Endodermal cell (in vitro differentiated cells): Measurements from ENCODE around the gene BTNL9. TPM values are rescaled to one million over a fixed set of nuclear protein-coding genes. Genes with fewer than 3 reads are reported as not detected.
A peak's percentile ranks its signal among the peaks of the same experiment; 100 is the strongest.
"Not testable (repeated sequence)": the region's sequence is repeated elsewhere in the genome, so short reads cannot be mapped to it uniquely, and the experiment has no call there.

Experiments used
- DNase-seq: peaks from one replicate; pipeline ENCODE4 v3.0.0-alpha.2; 2017
- H3K27ac ChIP-seq: 2 replicates; pipeline ENCODE4 v1.5.1; 2013; ENCODE audit warnings: mild to moderate bottlenecking, low read depth, low read length, moderate library complexity
- H3K27me3 ChIP-seq: 2 replicates; pipeline ENCODE4 v1.6.1; 2013; ENCODE audit warnings: mild to moderate bottlenecking, low read length, moderate library complexity; ENCODE audit not compliant: insufficient read depth, control insufficient read depth, poor library complexity, severe bottlenecking
- H3K36me3 ChIP-seq: 2 replicates; pipeline ENCODE4 v1.7.0; 2013; ENCODE audit warnings: mild to moderate bottlenecking, low read length, moderate library complexity; ENCODE audit not compliant: control insufficient read depth, insufficient read depth
- H3K4me1 ChIP-seq: one replicate; pipeline ENCODE4 v1.7.0; 2013; ENCODE audit warnings: low read length; ENCODE audit not compliant: control insufficient read depth, insufficient read depth
- H3K4me3 ChIP-seq: 2 replicates; pipeline ENCODE4 v1.5.1; 2013; ENCODE audit warnings: mild to moderate bottlenecking, low read length, moderate library complexity
- H3K9ac ChIP-seq: 2 replicates; pipeline ENCODE4 v1.6.1; 2013; ENCODE audit warnings: mild to moderate bottlenecking, low read length, moderate library complexity; ENCODE audit not compliant: poor library complexity, severe bottlenecking; ENCODE audit errors: extremely low read depth
- H3K9me3 ChIP-seq: 2 replicates; pipeline ENCODE4 v1.6.1; 2013; ENCODE audit warnings: mild to moderate bottlenecking, low read length, moderate library complexity; ENCODE audit not compliant: control insufficient read depth
- H3K27ac Mint-ChIP-seq: 2 replicates; pipeline ENCODE4 v1.8.0; 2020; ENCODE audit warnings: mixed read lengths
- H3K27me3 Mint-ChIP-seq: 2 replicates; pipeline ENCODE4 v1.8.0; 2021; ENCODE audit warnings: mild to moderate bottlenecking, mixed read lengths; ENCODE audit not compliant: insufficient read depth
- H3K36me3 Mint-ChIP-seq: 2 replicates; pipeline ENCODE4 v1.8.0; 2020; ENCODE audit warnings: low read depth, mixed read lengths
- H3K4me1 Mint-ChIP-seq: 2 replicates; pipeline ENCODE4 v1.8.0; 2020; ENCODE audit warnings: mixed read lengths
- H3K4me3 Mint-ChIP-seq: 2 replicates; pipeline ENCODE4 v1.8.0; 2020; ENCODE audit warnings: mild to moderate bottlenecking, moderate library complexity, mixed read lengths
- H3K9me3 Mint-ChIP-seq: 2 replicates; pipeline ENCODE4 v1.8.0; 2020; ENCODE audit warnings: mild to moderate bottlenecking, mixed read lengths
- WGBS, 2 experiments: methylation state at CpG; one replicate each; pipeline versions ENCODE4 v1.1.5 to v1.1.7; 2013; ENCODE audit warnings: missing lambda C conversion rate in 2 of 2, mixed read lengths in 1 of 2; ENCODE audit not compliant: insufficient coverage in 1 of 2, insufficient read length in 1 of 2; 5-methylcytosine and 5-hydroxymethylcytosine counted together
- total RNA-seq, 2 donors: library from RNA; stranded (reverse); fragmentation: NEBNext Ultra II Directional in 1 of 2; extraction: Animal tissue kit (Norgen Biotek cat#: 25700) in 1 of 2; gene quantifications; 2 replicates in 1 of 2; 3 replicates in 1 of 2; pipeline ENCODE4 v1.2.1, GENCODE V29; 2021
- TF ChIP-seq, protein P1 (sequence below): fragments of 200-600 bp; sonication (generic); conservative IDR thresholded peaks from 2 replicates; pipeline ENCODE4 v1.5.0; 2021; ENCODE audit warnings: antibody characterized with exemption, mild to moderate bottlenecking

BTNL9 gene
- total RNA-seq, 2 donors from 2014 or later, result not detected

DNA sequence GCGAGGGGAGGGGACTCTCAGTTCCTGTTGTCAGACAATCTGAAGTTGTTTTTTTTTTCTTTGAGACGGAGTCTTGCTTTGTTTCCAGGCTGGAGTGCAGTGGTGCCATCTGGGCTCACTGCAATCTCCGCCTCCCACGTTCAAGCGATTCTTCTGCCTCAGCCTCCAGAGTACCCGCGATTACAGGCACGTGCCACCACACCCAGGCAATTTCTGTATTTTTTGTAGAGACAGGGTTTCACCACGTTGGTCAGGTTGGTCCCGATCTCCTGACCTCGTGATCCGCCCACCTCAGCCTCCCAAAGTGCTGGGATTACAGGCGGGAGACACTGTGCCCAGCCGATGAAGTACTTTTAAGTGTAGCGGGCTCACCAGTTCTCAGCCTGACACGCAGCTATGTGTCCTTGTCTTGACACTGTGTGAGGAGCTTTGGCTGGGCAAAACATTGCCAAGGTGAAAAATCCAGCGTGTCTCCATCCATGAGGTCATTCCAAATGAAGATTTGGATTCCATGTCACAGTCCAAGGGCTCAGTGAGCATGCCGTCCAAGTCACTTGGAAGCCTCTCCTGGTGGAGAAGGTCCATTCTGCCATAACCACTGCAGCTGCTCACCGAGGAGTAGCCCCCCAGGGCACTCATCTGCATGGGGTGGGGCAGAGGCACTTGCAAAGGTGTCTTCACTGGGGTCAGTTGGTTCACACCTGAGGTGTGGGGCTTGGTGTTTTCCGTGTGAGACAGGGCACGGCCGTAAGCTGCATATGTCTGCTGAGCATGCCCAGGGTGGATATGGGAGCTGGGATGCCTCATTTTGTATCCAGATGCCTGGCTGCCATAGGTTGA lies 58.9 kb downstream of the BTNL9 start:
- Mint-ChIP-seq H3K36me3 (no peaks in the 10 kb centered on the region), H3K4me1 (peaks cover under 1% of the 10 kb centered on the region), H3K9me3 (no peaks in the 10 kb centered on the region), H3K27me3 (peaks cover 28% of the 10 kb centered on the region), H3K27ac (no peak overlapping the region), H3K4me3 (peak overlapping the region; percentile 18)
- no peak overlapping the region for H3K27ac ChIP-seq
- no peaks in the 10 kb centered on the region for H3K36me3 ChIP-seq
- DNase-seq, result peak; percentile 63
- H3K4me3 ChIP-seq, result no peak overlapping the region
- 42 to 57% methylated on average over 17 to 21 of the region's 22 CpGs for WGBS, 2 experiments
- H3K27me3 ChIP-seq, result peaks cover 18% of the 10 kb centered on the region
- H3K9ac ChIP-seq, result no peak overlapping the region
- no peaks in the 10 kb centered on the region for H3K9me3 ChIP-seq
- TF ChIP-seq, protein P1, sequence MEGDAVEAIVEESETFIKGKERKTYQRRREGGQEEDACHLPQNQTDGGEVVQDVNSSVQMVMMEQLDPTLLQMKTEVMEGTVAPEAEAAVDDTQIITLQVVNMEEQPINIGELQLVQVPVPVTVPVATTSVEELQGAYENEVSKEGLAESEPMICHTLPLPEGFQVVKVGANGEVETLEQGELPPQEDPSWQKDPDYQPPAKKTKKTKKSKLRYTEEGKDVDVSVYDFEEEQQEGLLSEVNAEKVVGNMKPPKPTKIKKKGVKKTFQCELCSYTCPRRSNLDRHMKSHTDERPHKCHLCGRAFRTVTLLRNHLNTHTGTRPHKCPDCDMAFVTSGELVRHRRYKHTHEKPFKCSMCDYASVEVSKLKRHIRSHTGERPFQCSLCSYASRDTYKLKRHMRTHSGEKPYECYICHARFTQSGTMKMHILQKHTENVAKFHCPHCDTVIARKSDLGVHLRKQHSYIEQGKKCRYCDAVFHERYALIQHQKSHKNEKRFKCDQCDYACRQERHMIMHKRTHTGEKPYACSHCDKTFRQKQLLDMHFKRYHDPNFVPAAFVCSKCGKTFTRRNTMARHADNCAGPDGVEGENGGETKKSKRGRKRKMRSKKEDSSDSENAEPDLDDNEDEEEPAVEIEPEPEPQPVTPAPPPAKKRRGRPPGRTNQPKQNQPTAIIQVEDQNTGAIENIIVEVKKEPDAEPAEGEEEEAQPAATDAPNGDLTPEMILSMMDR, result no peak
- H3K4me1 ChIP-seq, result no peaks in the 10 kb centered on the region

DNA sequence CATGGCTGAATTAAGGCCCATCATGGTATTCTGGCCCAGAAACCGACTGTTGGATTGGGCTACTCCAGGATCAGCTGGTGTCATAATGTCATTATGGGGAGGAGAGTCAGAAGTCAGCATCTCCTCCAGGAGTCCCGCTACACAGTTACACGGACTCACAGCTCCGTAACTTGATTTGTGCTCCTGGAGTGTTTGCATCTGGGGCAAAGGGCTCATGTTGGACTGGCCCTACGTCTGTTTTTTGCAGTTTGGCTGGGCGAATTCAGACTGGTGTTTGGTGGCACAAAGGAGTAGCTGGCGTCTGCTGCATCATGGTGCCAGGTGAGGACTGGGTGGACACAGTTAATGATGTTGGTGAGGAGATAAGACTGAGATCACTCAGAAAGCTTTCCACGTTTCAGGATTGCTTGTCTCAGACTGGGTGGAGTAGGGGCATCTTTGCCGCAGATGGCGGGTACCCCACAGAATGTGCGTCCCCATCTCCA lies 59.6 kb downstream of the BTNL9 start:
- no peaks in the 10 kb centered on the region for H3K36me3 Mint-ChIP-seq
- peak; percentile 44 for DNase-seq
- H3K4me1 Mint-ChIP-seq, result peaks cover 3% of the 10 kb centered on the region
- TF ChIP-seq, protein P1, result no peak
- Histone ChIP-seq H3K9me3 (no peaks in the 10 kb centered on the region), H3K4me3 (no peak overlapping the region), H3K4me1 (no peaks in the 10 kb centered on the region), H3K27ac (no peak overlapping the region), H3K27me3 (peaks cover 18% of the 10 kb centered on the region), H3K9ac (no peak overlapping the region), H3K36me3 (no peaks in the 10 kb centered on the region)
- WGBS, 2 experiments, result 60 to 69% methylated on average over 9 to 11 of the region's 11 CpGs
- H3K9me3 Mint-ChIP-seq, result no peaks in the 10 kb centered on the region
- H3K27me3 Mint-ChIP-seq, result peaks cover 35% of the 10 kb centered on the region
- H3K27ac Mint-ChIP-seq, result no peak overlapping the region
- peak overlapping the region; percentile 44 for H3K4me3 Mint-ChIP-seq

DNA sequence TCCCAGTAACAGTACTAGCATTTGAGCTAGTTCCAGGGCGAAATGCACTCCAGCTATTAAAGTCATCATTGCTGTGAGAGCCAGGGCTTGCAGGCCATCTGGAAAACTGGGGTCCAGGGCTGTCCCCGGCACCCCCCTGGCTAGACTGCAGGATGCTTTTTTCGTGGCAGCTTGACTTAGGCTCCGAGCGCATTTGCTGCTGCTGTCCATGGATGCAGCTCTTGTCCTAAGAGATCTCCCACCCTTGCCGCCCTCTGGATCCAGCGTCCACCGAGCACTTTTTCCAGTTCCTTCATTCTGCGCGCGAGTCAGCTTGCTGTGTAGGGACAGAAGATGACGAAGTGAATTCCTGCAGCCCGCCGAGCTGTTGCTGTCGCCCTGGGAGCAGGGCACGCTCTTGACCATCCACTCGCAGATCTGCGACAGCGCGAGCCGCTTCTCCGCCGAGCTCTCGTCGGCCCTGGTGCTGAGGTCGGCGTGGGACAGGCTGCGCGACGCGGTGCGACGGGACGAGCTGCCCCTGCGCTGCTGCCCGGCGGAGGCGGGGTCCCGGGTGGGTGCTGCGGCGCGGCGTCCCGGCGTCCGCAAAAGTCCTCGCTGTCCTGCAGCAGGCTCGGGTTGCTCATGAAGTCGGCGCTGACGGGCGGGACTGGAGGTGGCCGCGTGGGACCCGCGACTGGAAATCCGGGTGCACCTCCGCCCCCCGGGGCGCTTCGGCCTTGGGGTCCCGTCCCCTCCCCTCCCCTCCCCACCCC lies 60.2 kb downstream of the BTNL9 start:
- H3K36me3 ChIP-seq, result no peaks in the 10 kb centered on the region
- no peak overlapping the region for H3K4me3 ChIP-seq
- no peaks in the 10 kb centered on the region for H3K4me1 ChIP-seq
- Mint-ChIP-seq H3K36me3 (no peaks in the 10 kb centered on the region), H3K4me1 (peaks cover 3% of the 10 kb centered on the region), H3K27ac (no peak overlapping the region), H3K4me3 (peak overlapping the region; percentile 44), H3K27me3 (peaks cover 41% of the 10 kb centered on the region), H3K9me3 (no peaks in the 10 kb centered on the region)
- peak; percentile 68 for DNase-seq
- no peaks in the 10 kb centered on the region for H3K9me3 ChIP-seq
- TF ChIP-seq, protein P1, result no peak
- H3K9ac ChIP-seq, result no peak overlapping the region
- no peak overlapping the region for H3K27ac ChIP-seq
- 43 to 61% methylated on average over 11 to 56 of the region's 62 CpGs for WGBS, 2 experiments
- peaks cover 18% of the 10 kb centered on the region for H3K27me3 ChIP-seq

DNA sequence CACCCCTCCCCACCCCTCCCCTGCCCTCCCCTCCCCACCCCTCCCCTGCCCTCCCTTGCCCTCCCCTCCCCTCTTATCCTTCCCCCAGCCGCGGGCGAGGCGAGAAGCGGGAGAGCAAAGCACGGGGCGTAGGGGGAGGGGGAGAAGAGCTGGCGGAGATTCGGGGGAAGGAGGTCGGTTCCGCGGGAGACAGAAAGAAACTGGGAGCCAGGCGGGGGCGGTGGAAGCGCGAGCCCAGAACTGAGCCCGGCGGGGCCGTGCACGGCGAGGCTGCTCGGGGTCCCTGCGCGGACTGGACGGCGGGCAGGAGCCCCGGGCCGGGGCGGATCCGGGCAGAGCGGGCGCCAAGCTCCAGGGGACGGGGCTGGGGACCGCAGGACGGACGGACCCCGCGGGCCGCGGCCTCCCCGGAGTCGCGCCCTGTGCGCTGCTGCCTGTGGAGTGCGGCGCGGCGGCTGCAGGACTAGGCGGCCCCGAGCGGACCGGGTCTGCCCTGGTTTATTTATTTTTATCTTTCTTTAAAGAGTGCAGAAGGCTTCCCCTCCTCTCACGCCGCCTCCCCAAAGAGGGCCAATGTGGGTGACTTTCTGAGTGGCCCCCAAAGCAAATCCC lies 61.1 kb downstream of the BTNL9 start:
- not testable (repeated sequence) for H3K4me3 ChIP-seq, H3K4me3 Mint-ChIP-seq

More for the DNA sequence above, 61.1 kb downstream of the BTNL9 start:
- H3K27ac ChIP-seq, H3K4me1 Mint-ChIP-seq, H3K4me1 ChIP-seq, H3K27ac Mint-ChIP-seq, H3K9me3 Mint-ChIP-seq, H3K36me3 Mint-ChIP-seq, H3K9ac ChIP-seq, DNase-seq, H3K36me3 ChIP-seq, H3K9me3 ChIP-seq: not testable (repeated sequence)
- WGBS, 2 experiments, result no CpG with 5 or more reads among the region's 54 CpGs
- H3K27me3 Mint-ChIP-seq, result peaks cover 50% of the 10 kb centered on the region
- H3K27me3 ChIP-seq, result peaks cover 18% of the 10 kb centered on the region
